Pericardium fibroblast (primary cell): ENCODE data around the gene SUPT20HL1. TPM values are rescaled to one million over a fixed set of nuclear protein-coding genes. Genes with fewer than 3 reads are reported as not detected.

Experiments
- total RNA-seq: library from RNA; depleted of rRNA; stranded (reverse); fragments of >200 nt; gene quantifications from 2 replicates; pipeline ENCODE4 v1.2.3, GENCODE V29; 2015

SUPT20HL1 gene
- total RNA-seq: not detected in 2 replicates

DNA sequence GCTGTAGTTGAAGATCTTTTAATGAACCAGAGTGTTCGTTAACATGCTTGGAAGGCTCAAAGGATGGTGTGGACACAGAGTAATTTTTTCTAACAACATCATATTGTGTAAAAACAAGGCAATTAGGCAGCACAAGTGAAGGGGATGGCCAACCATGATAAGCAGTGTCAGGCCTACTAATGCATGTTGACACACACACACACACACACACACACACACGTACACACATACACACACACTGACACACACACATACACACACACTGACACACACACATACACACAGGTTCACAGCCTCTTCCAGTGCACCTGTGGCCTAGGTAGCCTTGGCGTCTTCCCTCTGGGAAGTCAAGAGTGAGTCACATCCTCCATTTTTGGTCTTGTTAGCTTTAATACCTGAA, at the start of gene SUPT20HL1:
SUPT20HL1 (plus strand) TSS at position 368 of the 400 bp plus-strand sequence. CDS start 2,122 bp downstream, outside the sequence.

DNA sequence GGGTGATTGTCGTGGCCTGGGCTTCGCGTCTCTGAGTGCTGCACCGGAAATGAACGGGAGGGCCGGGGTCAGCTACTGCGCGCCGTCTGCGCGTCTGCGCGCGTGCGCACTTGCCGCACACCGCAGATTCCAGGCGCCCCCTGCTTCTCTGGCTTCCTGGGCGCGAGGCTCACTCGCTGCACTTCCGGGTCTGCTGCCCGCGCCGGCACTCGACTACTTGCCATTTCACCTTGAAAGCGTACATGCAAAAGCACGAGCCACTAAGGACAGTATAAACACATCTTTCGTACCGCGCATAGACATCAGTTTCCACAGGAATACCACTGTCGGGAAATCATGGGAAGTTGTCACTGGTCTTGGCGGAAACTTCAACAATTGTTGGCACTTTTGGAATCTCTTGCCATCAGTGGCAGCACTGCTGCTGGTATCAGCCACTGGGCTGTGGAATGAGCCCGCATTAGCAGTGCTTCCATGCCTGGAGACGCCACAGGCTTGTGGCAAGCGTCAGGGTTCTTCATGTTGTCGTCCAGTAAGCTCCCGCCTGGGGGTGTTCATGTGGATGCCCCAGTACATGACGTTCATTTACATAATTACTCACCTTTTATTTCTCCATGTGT, 46.3 kb upstream of the SUPT20HL1 start, which contains the start of gene SUPT20HL2:
SUPT20HL2 (minus strand) TSS at position 51 of the 617 bp plus-strand sequence. CDS start 754 bp downstream, outside the sequence.

Other genes starting within 250 kb of the SUPT20HL1 start
- gene ZFX, start 210.9 kb upstream of the SUPT20HL1 start, total RNA-seq: 16.7 and 21.9 TPM in 2 replicates
- gene SUPT20HL2, start 46.6 kb upstream of the SUPT20HL1 start, total RNA-seq: not detected in 2 replicates
- gene PDK3, start 104.6 kb downstream of the SUPT20HL1 start, total RNA-seq: 4.1 and 5.5 TPM in 2 replicates